ENCODE results near the gene PIK3CA. TPM values are rescaled to one million over a fixed set of nuclear protein-coding genes. Genes with fewer than 3 reads are reported as not detected.

PIK3CA gene
- total RNA-seq, 1 experiment from 2014 or later = 12.0 TPM

DNA sequence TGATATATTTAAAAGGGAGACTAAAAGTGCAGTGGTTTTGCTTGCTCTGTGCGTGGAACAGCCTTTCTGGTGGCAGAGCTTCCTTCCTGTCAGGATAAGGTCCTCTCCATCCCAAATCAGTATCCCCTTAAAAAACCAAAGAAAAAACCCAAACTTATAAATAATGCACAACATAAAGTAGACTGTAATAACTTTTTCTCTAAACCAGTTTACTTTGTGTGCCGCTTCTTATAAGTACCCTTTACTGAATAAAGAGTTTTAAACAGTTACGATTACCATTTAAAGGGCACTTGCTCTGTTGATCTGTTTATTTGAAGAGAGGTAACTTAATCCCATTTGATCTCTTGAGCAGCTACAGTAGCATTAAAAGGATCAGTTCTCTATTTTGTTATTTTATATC, 2.5 kb downstream of the PIK3CA start:
- no peak overlapping the region for H2BK120ac ChIP-seq (ENCODE audit: low read depth, low read length, poor library complexity, severe bottlenecking)

More for the DNA sequence above, 2.5 kb downstream of the PIK3CA start:
- Histone ChIP-seq H3K27ac (ENCODE audit: insufficient read length, low read depth, low read length) (no peak overlapping the region), H3K23me2 (ENCODE audit: insufficient read length, low read depth, low read length, poor library complexity, severe bottlenecking) (peaks cover 9% of the 10 kb centered on the region), H2BK20ac (ENCODE audit: low read depth, low read length, poor library complexity, severe bottlenecking) (no peak overlapping the region), H3K18ac (ENCODE audit: insufficient read length, low read depth, low read length) (no peak overlapping the region), H3K4ac (ENCODE audit: low read depth, low read length) (no peak overlapping the region), H3K14ac (ENCODE audit: insufficient read depth, low read length) (no peak overlapping the region), H3K23ac (ENCODE audit: insufficient read length, low read depth, low read length) (no peak overlapping the region), H3K4me2 (ENCODE audit: insufficient read depth, insufficient read length, low read length) (no peak overlapping the region), H3K27me3 (ENCODE audit: insufficient read depth, low read length) (no peaks in the 10 kb centered on the region), H2AK5ac (ENCODE audit: insufficient read length, low read length) (no peak overlapping the region), H4K91ac (ENCODE audit: insufficient read length, low read depth, low read length) (no peak overlapping the region), H3K79me2 (ENCODE audit: insufficient read depth, low read length) (peaks cover 3% of the 10 kb centered on the region; the same call in 1 of the 2 replicates), H4K5ac (ENCODE audit: insufficient read length, low read depth, low read length) (no peak overlapping the region), H4K20me1 (ENCODE audit: control insufficient read depth, insufficient read depth, insufficient read length) (no peaks in the 10 kb centered on the region), H2BK5ac (ENCODE audit: insufficient read length, low read length) (no peak overlapping the region), H2AFZ (ENCODE audit: low read length) (no peak overlapping the region), H4K8ac (replicated peaks; ENCODE audit: insufficient read length, low read depth, low read length) (no peak overlapping the region), H2BK15ac (ENCODE audit: low read depth, low read length) (no peak overlapping the region), H3K4me1 (ENCODE audit: insufficient read depth, low read length) (no peaks in the 10 kb centered on the region), H2BK12ac (ENCODE audit: insufficient read length, low read depth, low read length) (no peak overlapping the region), H3K9me3 (ENCODE audit: control insufficient read depth, low read depth, low read length) (no peaks in the 10 kb centered on the region), H3K79me1 (ENCODE audit: insufficient read depth, low read depth, low read length, poor library complexity, severe bottlenecking) (no peaks in the 10 kb centered on the region), H3K9ac (ENCODE audit: extremely low read depth, insufficient read length, low read length) (no peak overlapping the region), H3T11ph (ENCODE audit: low read length) (no peak overlapping the region), H3K56ac (ENCODE audit: insufficient read length, low read depth, low read length) (no peak overlapping the region)
- Mint-ChIP-seq H3K4me3 (peak overlapping the region; percentile 24 to 68; a peak in 2 of 5 replicates), H3K9me3 (no peaks in the 10 kb centered on the region), H3K27me3 (ENCODE audit: low read depth) (no peaks in the 10 kb centered on the region), H3K4me1 (peaks cover 26 to 27% of the 10 kb centered on the region in 2 experiments), H3K27ac (no peak overlapping the region), H3K36me3 (ENCODE audit: insufficient read depth in 1 of 3, low read depth in 3 of 3) (no peaks in the 10 kb centered on the region)
- no peak for DNase-seq
- no CpG with 5 or more reads among the region's 3 CpGs for WGBS (ENCODE audit: extremely low coverage, insufficient read length, low lambda C conversion rate)
- TF ChIP-seq, protein P1, sequence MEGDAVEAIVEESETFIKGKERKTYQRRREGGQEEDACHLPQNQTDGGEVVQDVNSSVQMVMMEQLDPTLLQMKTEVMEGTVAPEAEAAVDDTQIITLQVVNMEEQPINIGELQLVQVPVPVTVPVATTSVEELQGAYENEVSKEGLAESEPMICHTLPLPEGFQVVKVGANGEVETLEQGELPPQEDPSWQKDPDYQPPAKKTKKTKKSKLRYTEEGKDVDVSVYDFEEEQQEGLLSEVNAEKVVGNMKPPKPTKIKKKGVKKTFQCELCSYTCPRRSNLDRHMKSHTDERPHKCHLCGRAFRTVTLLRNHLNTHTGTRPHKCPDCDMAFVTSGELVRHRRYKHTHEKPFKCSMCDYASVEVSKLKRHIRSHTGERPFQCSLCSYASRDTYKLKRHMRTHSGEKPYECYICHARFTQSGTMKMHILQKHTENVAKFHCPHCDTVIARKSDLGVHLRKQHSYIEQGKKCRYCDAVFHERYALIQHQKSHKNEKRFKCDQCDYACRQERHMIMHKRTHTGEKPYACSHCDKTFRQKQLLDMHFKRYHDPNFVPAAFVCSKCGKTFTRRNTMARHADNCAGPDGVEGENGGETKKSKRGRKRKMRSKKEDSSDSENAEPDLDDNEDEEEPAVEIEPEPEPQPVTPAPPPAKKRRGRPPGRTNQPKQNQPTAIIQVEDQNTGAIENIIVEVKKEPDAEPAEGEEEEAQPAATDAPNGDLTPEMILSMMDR (conservative IDR thresholded peaks at IDR 0.05) = no peak

All from H9 (cell line).